Liver (tissue), 3 donors: Measurements from ENCODE around the gene MAPKAP1.

Experiments used
- ATF3 ChIP-seq: IDR thresholded peaks from 2 replicates; pipeline ENCODE4 v1.6.1; 2016; ENCODE audit warnings: antibody characterized with exemption
- CTCF ChIP-seq: fragments of 150-350 bp; IDR thresholded peaks from 2 replicates; pipeline ENCODE4 v1.5.1; 2017; ENCODE audit warnings: improper control_type of control experiment, low read depth, low read length; ENCODE audit not compliant: missing input control
- GABPA ChIP-seq, 2 donors: IDR thresholded peaks in 1 of 2; conservative IDR thresholded peaks in 1 of 2; 2 replicates each; pipeline ENCODE4 v1.6.1; 2016; ENCODE audit warnings: antibody characterized with exemption in 2 of 2, mild to moderate bottlenecking in 1 of 2, moderate library complexity in 1 of 2
- HNF4G ChIP-seq: IDR thresholded peaks from 2 replicates; pipeline ENCODE4 v1.6.1; 2016; ENCODE audit warnings: antibody characterized with exemption
- JUND ChIP-seq, 2 donors: IDR thresholded peaks; 2 replicates each; pipeline ENCODE4 v1.6.1; 2016; ENCODE audit warnings: antibody characterized with exemption in 2 of 2
- MAX ChIP-seq: IDR thresholded peaks from 2 replicates; pipeline ENCODE4 v1.6.1; 2016; ENCODE audit warnings: antibody characterized with exemption
- NR2F2 ChIP-seq: IDR thresholded peaks from 2 replicates; pipeline ENCODE4 v1.6.1; 2016; ENCODE audit warnings: antibody characterized with exemption
- RAD21 ChIP-seq, 2 donors: IDR thresholded peaks; 2 replicates each; pipeline ENCODE4 v1.6.1; 2016; ENCODE audit warnings: antibody characterized with exemption in 2 of 2, mild to moderate bottlenecking in 2 of 2
- RXRA ChIP-seq, 2 donors: IDR thresholded peaks; 2 replicates each; pipeline ENCODE4 v1.6.1; 2017 to 2018; ENCODE audit warnings: antibody characterized with exemption in 2 of 2, mild to moderate bottlenecking in 1 of 2
- SP1 ChIP-seq: IDR thresholded peaks from 2 replicates; pipeline ENCODE4 v1.6.1; 2018; ENCODE audit warnings: antibody characterized with exemption, mild to moderate bottlenecking
- TAF1 ChIP-seq: conservative IDR thresholded peaks from 2 replicates; pipeline ENCODE4 v1.6.1; 2016; ENCODE audit warnings: antibody characterized with exemption, mild to moderate bottlenecking
- YY1 ChIP-seq: IDR thresholded peaks from 2 replicates; pipeline ENCODE4 v1.6.1; 2016; ENCODE audit warnings: antibody characterized with exemption, mild to moderate bottlenecking
- TF ChIP-seq, protein P1 (sequence below): IDR thresholded peaks from 2 replicates; pipeline ENCODE4 v1.6.1; 2016; ENCODE audit warnings: antibody characterized with exemption, mild to moderate bottlenecking
- TF ChIP-seq, protein P2 (sequence below): IDR thresholded peaks from 2 replicates; pipeline ENCODE4 v1.6.1; 2016; ENCODE audit warnings: antibody characterized with exemption
- donor health status: healthy.
- donor health status: healthy.

DNA sequence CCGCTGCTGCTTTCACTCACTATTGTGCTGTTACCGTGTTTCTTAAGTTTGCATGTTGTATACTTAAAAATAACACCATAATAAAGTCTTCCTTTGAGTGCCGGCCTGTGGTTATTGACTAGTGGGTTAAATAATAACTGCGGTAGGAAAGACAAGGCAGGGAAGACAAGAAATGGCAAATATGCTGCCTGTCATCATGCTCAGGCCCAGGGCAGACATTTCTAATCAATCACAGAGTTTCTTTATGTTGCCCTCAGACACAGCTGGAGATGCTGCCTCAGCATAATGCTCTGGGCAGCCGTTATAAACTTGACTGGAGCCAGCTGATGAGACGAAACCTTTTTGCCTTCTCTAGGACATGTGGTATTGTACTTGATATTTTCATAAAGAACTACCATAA is 230.4 kb downstream of the MAPKAP1 start:
- TF ChIP-seq MAX (no peak), CTCF (no peak), HNF4G (no peak), YY1 (peak; percentile 53), TAF1 (no peak), JUND (IDR thresholded peaks at IDR 0.05) (no peak), RAD21 (IDR thresholded peaks at IDR 0.05) (peak in 1 of 2 donors; percentile 26), ATF3 (no peak), SP1 (peak; percentile 19), RXRA (IDR thresholded peaks at IDR 0.05) (peak; percentile 33 to 41), NR2F2 (no peak), GABPA (IDR thresholded peaks at IDR 0.05 in 1 of 2, conservative IDR thresholded peaks at IDR 0.05 in 1 of 2) (no peak)
- TF ChIP-seq, protein P1, sequence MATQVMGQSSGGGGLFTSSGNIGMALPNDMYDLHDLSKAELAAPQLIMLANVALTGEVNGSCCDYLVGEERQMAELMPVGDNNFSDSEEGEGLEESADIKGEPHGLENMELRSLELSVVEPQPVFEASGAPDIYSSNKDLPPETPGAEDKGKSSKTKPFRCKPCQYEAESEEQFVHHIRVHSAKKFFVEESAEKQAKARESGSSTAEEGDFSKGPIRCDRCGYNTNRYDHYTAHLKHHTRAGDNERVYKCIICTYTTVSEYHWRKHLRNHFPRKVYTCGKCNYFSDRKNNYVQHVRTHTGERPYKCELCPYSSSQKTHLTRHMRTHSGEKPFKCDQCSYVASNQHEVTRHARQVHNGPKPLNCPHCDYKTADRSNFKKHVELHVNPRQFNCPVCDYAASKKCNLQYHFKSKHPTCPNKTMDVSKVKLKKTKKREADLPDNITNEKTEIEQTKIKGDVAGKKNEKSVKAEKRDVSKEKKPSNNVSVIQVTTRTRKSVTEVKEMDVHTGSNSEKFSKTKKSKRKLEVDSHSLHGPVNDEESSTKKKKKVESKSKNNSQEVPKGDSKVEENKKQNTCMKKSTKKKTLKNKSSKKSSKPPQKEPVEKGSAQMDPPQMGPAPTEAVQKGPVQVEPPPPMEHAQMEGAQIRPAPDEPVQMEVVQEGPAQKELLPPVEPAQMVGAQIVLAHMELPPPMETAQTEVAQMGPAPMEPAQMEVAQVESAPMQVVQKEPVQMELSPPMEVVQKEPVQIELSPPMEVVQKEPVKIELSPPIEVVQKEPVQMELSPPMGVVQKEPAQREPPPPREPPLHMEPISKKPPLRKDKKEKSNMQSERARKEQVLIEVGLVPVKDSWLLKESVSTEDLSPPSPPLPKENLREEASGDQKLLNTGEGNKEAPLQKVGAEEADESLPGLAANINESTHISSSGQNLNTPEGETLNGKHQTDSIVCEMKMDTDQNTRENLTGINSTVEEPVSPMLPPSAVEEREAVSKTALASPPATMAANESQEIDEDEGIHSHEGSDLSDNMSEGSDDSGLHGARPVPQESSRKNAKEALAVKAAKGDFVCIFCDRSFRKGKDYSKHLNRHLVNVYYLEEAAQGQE = no peak
- TF ChIP-seq, protein P2, sequence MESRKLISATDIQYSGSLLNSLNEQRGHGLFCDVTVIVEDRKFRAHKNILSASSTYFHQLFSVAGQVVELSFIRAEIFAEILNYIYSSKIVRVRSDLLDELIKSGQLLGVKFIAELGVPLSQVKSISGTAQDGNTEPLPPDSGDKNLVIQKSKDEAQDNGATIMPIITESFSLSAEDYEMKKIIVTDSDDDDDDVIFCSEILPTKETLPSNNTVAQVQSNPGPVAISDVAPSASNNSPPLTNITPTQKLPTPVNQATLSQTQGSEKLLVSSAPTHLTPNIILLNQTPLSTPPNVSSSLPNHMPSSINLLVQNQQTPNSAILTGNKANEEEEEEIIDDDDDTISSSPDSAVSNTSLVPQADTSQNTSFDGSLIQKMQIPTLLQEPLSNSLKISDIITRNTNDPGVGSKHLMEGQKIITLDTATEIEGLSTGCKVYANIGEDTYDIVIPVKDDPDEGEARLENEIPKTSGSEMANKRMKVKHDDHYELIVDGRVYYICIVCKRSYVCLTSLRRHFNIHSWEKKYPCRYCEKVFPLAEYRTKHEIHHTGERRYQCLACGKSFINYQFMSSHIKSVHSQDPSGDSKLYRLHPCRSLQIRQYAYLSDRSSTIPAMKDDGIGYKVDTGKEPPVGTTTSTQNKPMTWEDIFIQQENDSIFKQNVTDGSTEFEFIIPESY = no peak
